A673 (cell line): ENCODE measurements around the gene CIDEC. TPM values are rescaled to one million over a fixed set of nuclear protein-coding genes. Genes with fewer than 3 reads are reported as not detected.

Experiments used
- BruUV-seq: library from RNA; stranded (reverse); fragments of 400-500 nt; replicated peaks from 2 replicates; lab custom pipeline; 2021; lab: Mats Ljungman, UMichigan
- CTCF ChIA-PET: fragments of 300-600 bp; sonication (Branson Sonifier 250); formaldehyde crosslinking; loops from one replicate; lab custom pipeline; 2022; ENCODE audit warnings: antibody characterized with exemption; lab: Charles Lee
- POLR2A ChIA-PET: fragments of 300-600 bp; sonication (Branson Sonifier 250); formaldehyde crosslinking; loops from one replicate; lab custom pipeline; 2022; ENCODE audit warnings: antibody characterized with exemption; ENCODE audit not compliant: low non-redundant PET; lab: Charles Lee
- DNase-seq: peaks from one replicate; pipeline ENCODE4 v3.0.0-alpha.2; 2015; ENCODE audit warnings: low spot score
- H3K27ac ChIP-seq: fragments of 200-600 bp; sonication (generic); 2 replicates; pipeline ENCODE4 v1.5.1; 2016; ENCODE audit warnings: mixed run types, low read depth, mild to moderate bottlenecking, mixed read lengths, antibody characterized with exemption, low read length; ENCODE audit not compliant: poor library complexity, severe bottlenecking
- H3K27me3 ChIP-seq: fragments of 200-600 bp; sonication (generic); replicated peaks from 2 replicates; pipeline ENCODE4 v1.6.1; 2017; ENCODE audit warnings: mixed run types, low read depth, mild to moderate bottlenecking, mixed read lengths, antibody characterized with exemption, low read length; ENCODE audit not compliant: insufficient read depth, poor library complexity
- H3K36me3 ChIP-seq: fragments of 200-600 bp; sonication (generic); 2 replicates; pipeline ENCODE4 v1.6.1; 2016; ENCODE audit warnings: mixed run types, mild to moderate bottlenecking, mixed read lengths, antibody characterized with exemption, low read length; ENCODE audit not compliant: insufficient read depth, poor library complexity, severe bottlenecking
- H3K4me1 ChIP-seq: fragments of 200-600 bp; sonication (generic); 2 replicates; pipeline ENCODE4 v1.6.1; 2017; ENCODE audit warnings: mixed run types, mild to moderate bottlenecking, mixed read lengths, antibody characterized with exemption, low read length; ENCODE audit not compliant: insufficient read depth, poor library complexity, severe bottlenecking
- H3K4me3 ChIP-seq: fragments of 200-600 bp; sonication (generic); 2 replicates; pipeline ENCODE4 v1.5.1; 2016; ENCODE audit warnings: low read depth, mixed run types, mild to moderate bottlenecking, mixed read lengths, low read length; ENCODE audit not compliant: poor library complexity, severe bottlenecking
- H3K9me3 ChIP-seq: fragments of 200-600 bp; sonication (generic); 2 replicates; pipeline ENCODE4 v1.6.1; 2016; ENCODE audit warnings: mixed run types, low read depth, mild to moderate bottlenecking, mixed read lengths, antibody characterized with exemption, low read length; ENCODE audit not compliant: poor library complexity, severe bottlenecking
- CTCF ChIP-seq: fragments of 300-800, 200-600 bp; sonication (generic); conservative IDR thresholded peaks from 2 replicates; pipeline ENCODE4 v1.5.1; 2017; ENCODE audit warnings: low read depth, mild to moderate bottlenecking, antibody characterized with exemption, low read length, moderate library complexity, mixed read lengths
- EZH2 ChIP-seq: fragments of 200-600 bp; sonication (generic); IDR thresholded peaks from 2 replicates; pipeline ENCODE4 v1.6.1; 2017; ENCODE audit warnings: borderline replicate concordance, low read depth, mild to moderate bottlenecking, mixed read lengths, antibody characterized with exemption, low read length; ENCODE audit not compliant: poor library complexity, severe bottlenecking
- intact Hi-C: fragments of 100-400 bp; cut with micrococcal nuclease; formaldehyde crosslinking; loops from one replicate; pipeline ENCODE4 v1.10.0; 2022; ENCODE audit not compliant: unreplicated experiment
- total RNA-seq: library from RNA; stranded (reverse); gene quantifications from 2 replicates; pipeline ENCODE4 v1.2.3, GENCODE V29; 2021

CIDEC gene
- total RNA-seq, 1 experiment from 2014 or later: not detected

GRCh38 chr3:9893739-9894138 lies 13.7 kb upstream of the CIDEC start:
- H3K27ac ChIP-seq: no peak overlapping the region
- intact Hi-C loops: no loop called here

GRCh38 chr3:9891072-9891622 lies 11.1 kb upstream of the CIDEC start:
- no peak for TF ChIP-seq EZH2
- TF ChIP-seq CTCF: no peak
- H3K36me3 ChIP-seq: peaks cover 23% of the 10 kb centered on the region
- POLR2A ChIA-PET: interaction anchor here (0.7 kb wide), 1 partner anchor 251 kb away, joined by 3 read pairs; the partner anchor contains the start of gene VHL
- no peaks in the 10 kb centered on the region for H3K9me3 ChIP-seq
- peaks cover 6% of the 10 kb centered on the region for H3K4me1 ChIP-seq
- CTCF ChIA-PET: interaction anchor here (0.9 kb wide), 1 partner anchor 55 kb away, joined by 3 read pairs; no protein-coding TSS in a partner anchor
- H3K27me3 ChIP-seq: no peaks in the 10 kb centered on the region
- peak overlapping the region; percentile 96 for H3K4me3 ChIP-seq
- DNase-seq: no peak
- BruUV-seq: TSS peak; percentile 49
- intact Hi-C loops: no loop called here
- peak overlapping the region; percentile 95 for H3K27ac ChIP-seq

More at GRCh38 chr3:9893739-9894138, 13.7 kb upstream of the CIDEC start:
- no peak for DNase-seq
- no peak for TF ChIP-seq EZH2
- no peak for TF ChIP-seq CTCF
- peaks cover 6% of the 10 kb centered on the region for H3K4me1 ChIP-seq
- ChIA-PET CTCF (no interaction called here), POLR2A (no interaction called here)
- no peaks in the 10 kb centered on the region for H3K9me3 ChIP-seq
- H3K27me3 ChIP-seq: no peaks in the 10 kb centered on the region
- peaks cover 23% of the 10 kb centered on the region for H3K36me3 ChIP-seq
- BruUV-seq: no TSS peak
- no peak overlapping the region for H3K4me3 ChIP-seq

GRCh38 chr3:9890249-9891071 lies 10.4 kb upstream of the CIDEC start, which contains the start of gene JAGN1:
Gene JAGN1, plus strand, starts transcription at chr3:9890610. Its CDS starts 113 bp downstream, at chr3:9890723.
- no peaks in the 10 kb centered on the region for H3K9me3 ChIP-seq
- no peaks in the 10 kb centered on the region for H3K27me3 ChIP-seq
- H3K27ac ChIP-seq: peak within 1 kb of the TSS; percentile 95
- no peak for TF ChIP-seq EZH2
- TF ChIP-seq CTCF: no peak
- no TSS peak for BruUV-seq
- H3K4me3 ChIP-seq: peak within 1 kb of the TSS; percentile 96
- H3K36me3 ChIP-seq: peaks cover 23% of the 10 kb centered on the region
- CTCF ChIA-PET: interaction anchor here (0.9 kb wide), 1 partner anchor 56 kb away, joined by 3 read pairs; no protein-coding TSS in a partner anchor
- POLR2A ChIA-PET: interaction anchor here (0.7 kb wide), 1 partner anchor 251 kb away, joined by 3 read pairs; the partner anchor contains the start of gene VHL
- intact Hi-C loops: no loop called here
- peaks cover 6% of the 10 kb centered on the region for H3K4me1 ChIP-seq
- peak; percentile 92 for DNase-seq
